Subcutaneous abdominal adipose tissue (tissue), 5 donors: ENCODE results near the gene CSNK1D.
A peak's percentile ranks its signal among the peaks of the same experiment; 100 is the strongest.

Source experiments
- H3K27ac ChIP-seq: one replicate; pipeline ENCODE4 v1.7.0; 2013; ENCODE audit warnings: low read depth, mild to moderate bottlenecking, inconsistent platforms, low read length, moderate library complexity
- H3K27me3 ChIP-seq, 5 donors: one replicate each; pipeline ENCODE4 v1.7.0; 2013; ENCODE audit warnings: low read length in 5 of 5, inconsistent platforms in 1 of 5; ENCODE audit not compliant: control insufficient read depth in 5 of 5, insufficient read depth in 4 of 5
- H3K36me3 ChIP-seq, 5 donors: one replicate each; pipeline ENCODE4 v1.7.0; 2013; ENCODE audit warnings: low read length in 5 of 5; ENCODE audit not compliant: control insufficient read depth in 5 of 5, insufficient read depth in 5 of 5
- H3K4me1 ChIP-seq, 5 donors: one replicate each; pipeline ENCODE4 v1.7.0; 2013; ENCODE audit warnings: low read length in 5 of 5, mild to moderate bottlenecking in 3 of 5, moderate library complexity in 1 of 5; ENCODE audit not compliant: control insufficient read depth in 5 of 5, insufficient read depth in 5 of 5
- H3K4me3 ChIP-seq, 5 donors: one replicate each; pipeline ENCODE4 v1.7.0; 2013; ENCODE audit warnings: low read length in 5 of 5, low read depth in 1 of 5
- H3K9ac ChIP-seq, 5 donors: one replicate each; pipeline ENCODE4 v1.7.0; 2013; ENCODE audit warnings: low read length in 5 of 5, mild to moderate bottlenecking in 4 of 5, moderate library complexity in 3 of 5
- H3K9me3 ChIP-seq, 5 donors: one replicate each; pipeline ENCODE4 v1.7.0; 2013; ENCODE audit warnings: low read length in 5 of 5; ENCODE audit not compliant: control insufficient read depth in 5 of 5
- donor health status: healthy.
- donor health status: healthy.
- donor health status: healthy.
- donor health status: healthy.
- donor health status: healthy.

The CSNK1D gene

DNA sequence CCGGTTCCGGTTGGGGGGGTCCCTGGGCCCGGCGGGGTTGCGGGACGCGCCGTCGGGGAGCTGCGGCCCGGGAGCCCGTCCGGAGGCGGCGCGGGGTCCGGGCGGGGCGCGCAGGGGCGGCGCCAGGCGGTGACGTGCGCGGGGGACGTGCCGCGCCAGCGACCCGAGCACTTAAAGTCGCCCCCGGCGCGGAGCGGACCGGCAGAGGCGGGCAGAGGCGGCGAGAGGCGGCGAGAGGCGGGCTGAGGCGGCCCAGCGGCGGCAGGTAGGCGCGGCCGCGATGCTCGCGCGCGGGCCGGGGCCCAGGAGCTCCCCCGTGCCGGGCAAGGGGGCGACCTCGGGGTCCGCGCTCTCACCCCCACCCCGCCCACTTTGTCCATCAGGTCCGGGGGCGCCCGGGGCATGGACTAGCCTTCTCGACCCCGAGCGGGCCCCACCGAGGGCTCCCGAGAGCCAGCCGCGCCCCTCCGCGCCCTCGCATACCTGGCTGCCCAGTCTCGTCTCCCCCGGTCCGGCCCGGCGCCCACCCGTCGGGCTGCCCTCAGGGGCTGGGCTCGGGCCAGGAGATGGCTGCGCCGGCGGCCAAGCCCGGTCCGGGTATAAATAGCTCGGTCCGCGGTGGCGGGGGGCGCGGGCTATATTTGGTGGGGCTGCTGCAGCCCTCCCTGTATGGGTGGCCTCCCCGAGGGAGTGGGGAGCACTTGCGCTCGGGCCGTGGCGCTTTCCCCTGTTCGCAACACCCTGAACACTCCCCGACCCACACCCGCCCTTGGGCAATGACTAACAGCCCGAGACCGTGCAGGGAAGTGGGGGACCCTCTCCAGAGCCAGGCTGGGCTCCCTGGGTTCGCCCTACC, 44.4 kb downstream of the CSNK1D start, which contains the start of gene SLC16A3:
TSS of gene SLC16A3 (plus strand) at position 201 of the 856 bp plus-strand sequence. CDS start 6,967 bp downstream, outside the sequence.
- Histone ChIP-seq H3K9ac (peak within 1 kb of the TSS in 3 of 5 donors; percentile 52 to 69 (median 58)), H3K4me1 (peaks cover 0 to 57% (median 34%) of the 10 kb centered on the region in 5 donors), H3K4me3 (peak within 1 kb of the TSS in 4 of 5 donors; percentile 27 to 73 (median 71)), H3K9me3 (no peaks in the 10 kb centered on the region), H3K27me3 (peaks cover 0 to 25% (median 6%) of the 10 kb centered on the region in 5 donors), H3K27ac (peak within 1 kb of the TSS; percentile 16), H3K36me3 (no peaks in the 10 kb centered on the region)

DNA sequence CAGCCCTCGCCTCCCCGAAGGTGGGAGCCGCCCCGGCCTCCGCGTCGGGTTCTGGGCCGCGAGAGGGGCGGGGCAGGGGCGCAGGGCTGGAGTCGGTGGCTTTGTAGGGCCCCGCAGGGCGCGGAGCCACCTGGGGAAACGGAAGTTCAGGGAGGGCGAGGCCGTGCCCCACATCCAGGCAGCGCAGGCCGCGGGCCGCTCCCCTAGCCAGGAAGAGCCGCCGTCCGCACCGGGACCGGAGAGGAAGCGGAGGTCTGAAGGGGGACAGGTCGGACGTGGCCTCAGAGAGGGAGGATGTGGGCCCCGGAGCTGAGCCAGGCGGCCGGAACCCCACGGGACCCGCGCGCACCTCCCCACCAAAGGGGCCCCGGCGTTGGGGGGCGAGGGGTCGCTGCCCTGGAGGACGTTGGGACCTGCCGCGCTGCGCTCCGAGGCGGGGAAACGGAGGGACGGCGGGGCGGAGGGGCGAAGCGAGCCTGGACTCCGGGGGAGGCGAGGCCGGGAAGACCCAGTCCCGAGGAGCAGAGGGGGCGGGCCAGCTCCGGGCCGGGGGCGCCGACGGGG, 45.1 kb downstream of the CSNK1D start:
- no peaks in the 10 kb centered on the region for H3K9me3 ChIP-seq
- H3K4me3 ChIP-seq, result peak overlapping the region in 3 of 5 donors; percentile 33 to 62 (median 59)
- peak overlapping the region; percentile 16 for H3K27ac ChIP-seq
- peak overlapping the region in 3 of 5 donors; percentile 45 to 69 (median 52) for H3K9ac ChIP-seq
- no peaks in the 10 kb centered on the region for H3K36me3 ChIP-seq
- peaks cover 0 to 55% (median 34%) of the 10 kb centered on the region in 5 donors for H3K4me1 ChIP-seq
- H3K27me3 ChIP-seq, result peaks cover 0 to 25% (median 6%) of the 10 kb centered on the region in 5 donors

DNA sequence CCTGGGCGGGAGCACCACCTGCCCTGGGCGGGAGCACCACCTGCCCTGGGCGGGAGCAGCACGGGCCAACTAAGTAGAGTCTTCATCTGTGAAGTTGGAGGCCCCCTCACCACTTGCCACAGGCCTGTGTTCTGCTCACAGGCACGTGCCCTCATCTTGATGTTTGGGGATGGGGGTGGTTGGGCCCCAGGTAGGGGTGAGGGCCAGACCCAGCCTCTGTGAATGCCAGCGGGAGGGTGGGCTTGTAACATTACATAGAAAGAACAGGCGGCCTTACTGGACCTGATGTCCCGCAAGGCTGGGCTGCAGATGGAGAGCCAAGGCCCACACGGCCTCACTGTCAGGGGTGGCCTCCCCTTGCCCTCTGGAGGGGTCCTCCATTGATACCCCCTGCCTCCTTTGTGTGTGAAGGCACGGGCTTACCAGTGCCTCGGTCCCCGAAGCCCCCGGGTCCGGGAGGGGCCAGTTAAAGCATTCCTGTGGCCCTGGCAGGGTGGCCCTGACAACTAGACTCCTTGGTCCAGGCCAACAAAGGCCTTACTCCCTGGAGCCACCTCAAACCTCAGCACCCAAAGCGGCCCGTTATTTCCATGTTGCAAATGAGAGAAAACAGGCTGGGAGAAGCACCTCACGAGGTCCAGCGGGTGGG, 45.7 kb downstream of the CSNK1D start:
- Histone ChIP-seq H3K36me3 (no peaks in the 10 kb centered on the region), H3K9me3 (no peaks in the 10 kb centered on the region), H3K4me3 (peak overlapping the region in 3 of 5 donors; percentile 33 to 62 (median 59)), H3K27me3 (peaks cover 0 to 25% (median 6%) of the 10 kb centered on the region in 5 donors), H3K4me1 (peaks cover 0 to 51% (median 30%) of the 10 kb centered on the region in 5 donors), H3K9ac (peak overlapping the region in 2 of 5 donors; percentile 52 to 69), H3K27ac (peak overlapping the region; percentile 16)

DNA sequence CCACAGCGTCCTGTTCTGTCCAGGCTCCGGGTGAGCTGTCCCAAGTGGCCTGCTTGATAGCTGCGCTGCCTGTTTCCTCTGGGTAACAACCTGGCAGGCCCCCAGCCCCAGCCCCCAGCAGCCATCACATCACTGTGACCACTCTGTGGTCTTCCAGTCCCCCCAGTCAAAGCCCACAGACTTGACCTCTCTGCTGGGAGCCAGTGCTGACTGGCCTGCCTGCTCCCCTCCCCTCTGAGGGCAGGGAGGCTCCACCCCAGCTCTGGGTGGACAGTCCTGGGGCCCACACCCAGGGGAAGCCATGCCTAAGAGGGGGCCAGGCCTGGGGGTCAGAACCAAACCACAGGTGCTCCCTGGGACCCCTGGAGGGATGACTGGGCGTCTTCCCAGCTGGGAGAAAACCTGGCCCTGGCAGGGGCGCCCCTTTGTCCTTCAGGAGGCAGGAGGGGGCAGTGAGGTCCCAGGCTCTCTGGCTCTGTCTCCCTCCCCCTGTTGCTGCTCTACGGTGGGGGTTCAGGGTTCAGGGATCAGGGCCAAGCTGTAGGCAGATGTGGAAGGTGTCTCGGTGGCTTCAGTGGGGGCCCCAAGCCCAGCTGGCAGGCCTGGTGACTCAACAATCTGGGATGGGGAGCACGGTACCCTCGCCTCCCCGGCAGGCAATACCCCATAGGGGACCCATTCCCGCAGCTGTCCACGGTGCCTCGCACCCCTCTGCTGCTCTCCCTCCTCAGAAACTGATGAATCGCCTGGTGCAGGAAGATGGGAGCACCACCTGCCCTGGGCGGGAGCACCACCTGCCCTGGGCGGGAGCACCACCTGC, 46.5 kb downstream of the CSNK1D start:
- Histone ChIP-seq H3K9ac (no peak overlapping the region), H3K27me3 (peaks cover 0 to 25% (median 6%) of the 10 kb centered on the region in 5 donors), H3K4me3 (no peak overlapping the region), H3K9me3 (no peaks in the 10 kb centered on the region), H3K36me3 (no peaks in the 10 kb centered on the region), H3K4me1 (peaks cover 0 to 46% (median 25%) of the 10 kb centered on the region in 5 donors), H3K27ac (no peak overlapping the region)

DNA sequence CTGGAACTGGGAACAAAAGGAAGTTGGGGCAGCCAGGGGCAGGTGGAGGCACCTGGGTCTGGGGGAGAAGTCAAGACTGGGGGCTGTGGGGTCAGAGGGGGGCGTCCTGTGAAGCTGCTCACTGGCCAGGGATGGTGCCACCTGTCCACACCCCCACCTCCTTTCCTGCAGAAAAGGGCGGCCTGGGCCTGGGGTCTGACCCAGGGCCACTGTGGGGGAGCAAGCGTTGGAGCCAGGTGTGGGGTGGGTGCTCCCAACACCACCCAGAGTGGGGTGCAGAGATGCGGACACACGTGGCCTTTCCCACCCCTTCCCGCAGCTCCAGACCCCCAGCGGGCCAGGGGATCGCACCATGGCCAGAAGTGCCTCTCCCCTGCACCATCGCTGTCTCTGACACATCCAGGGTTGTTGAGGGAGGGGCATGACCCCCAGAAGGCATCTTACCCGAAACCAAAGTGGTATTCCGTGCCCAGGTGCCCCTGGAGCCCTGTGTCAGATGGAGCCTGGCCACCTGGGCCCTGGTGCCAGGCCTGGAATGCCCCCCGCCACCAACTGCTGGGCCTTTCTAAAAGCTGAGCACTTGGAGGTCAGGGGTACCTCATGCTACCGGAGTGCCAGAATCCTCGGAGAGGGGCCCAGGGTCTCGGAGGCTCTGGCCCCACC, 47.2 kb downstream of the CSNK1D start:
- no peak overlapping the region for H3K27ac ChIP-seq
- peak overlapping the region in 1 of 5 donors; percentile 2 for H3K9ac ChIP-seq

DNA sequence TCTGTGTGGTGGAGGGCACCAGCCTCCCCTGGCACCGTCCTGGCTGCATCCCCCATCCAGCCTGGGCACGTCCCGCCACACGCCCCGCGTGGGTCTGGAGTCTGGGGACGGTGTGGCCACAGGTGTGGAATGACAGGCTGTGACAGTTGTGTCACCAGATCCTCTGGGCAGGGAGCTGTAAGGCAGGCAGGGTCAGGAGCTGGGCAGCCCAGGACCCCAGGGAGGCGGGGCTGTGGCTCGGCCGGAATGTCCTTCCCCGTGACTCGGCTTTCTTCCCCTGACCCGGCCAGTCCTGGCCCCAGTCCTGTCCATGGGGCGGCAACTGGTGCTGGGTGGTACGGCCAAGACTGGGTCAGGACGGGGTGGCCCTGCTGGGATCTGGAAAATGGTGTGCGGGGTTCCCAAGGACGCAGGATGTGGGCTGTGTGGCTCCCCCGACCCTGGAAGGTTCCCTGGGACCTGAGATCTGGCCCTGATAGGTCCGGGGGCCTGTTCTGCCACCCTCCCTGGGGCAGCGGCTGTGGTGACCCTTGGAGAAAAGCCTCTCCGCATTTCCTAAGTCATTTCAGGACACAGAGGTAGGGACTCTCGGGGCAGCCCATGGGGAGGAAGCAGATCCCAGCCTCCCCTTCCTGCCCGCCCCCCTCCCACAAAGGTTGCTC, 48.0 kb downstream of the CSNK1D start:
- Histone ChIP-seq H3K9me3 (no peaks in the 10 kb centered on the region), H3K4me1 (peaks cover 0 to 34% (median 12%) of the 10 kb centered on the region in 5 donors), H3K27ac (no peak overlapping the region), H3K36me3 (no peaks in the 10 kb centered on the region), H3K27me3 (peaks cover 0 to 25% (median 6%) of the 10 kb centered on the region in 5 donors), H3K9ac (no peak overlapping the region), H3K4me3 (no peak overlapping the region)

More for the DNA sequence above, 47.2 kb downstream of the CSNK1D start:
- no peaks in the 10 kb centered on the region for H3K9me3 ChIP-seq
- H3K36me3 ChIP-seq, result no peaks in the 10 kb centered on the region
- no peak overlapping the region for H3K4me3 ChIP-seq
- peaks cover 0 to 39% (median 18%) of the 10 kb centered on the region in 5 donors for H3K4me1 ChIP-seq
- peaks cover 0 to 25% (median 6%) of the 10 kb centered on the region in 5 donors for H3K27me3 ChIP-seq

DNA sequence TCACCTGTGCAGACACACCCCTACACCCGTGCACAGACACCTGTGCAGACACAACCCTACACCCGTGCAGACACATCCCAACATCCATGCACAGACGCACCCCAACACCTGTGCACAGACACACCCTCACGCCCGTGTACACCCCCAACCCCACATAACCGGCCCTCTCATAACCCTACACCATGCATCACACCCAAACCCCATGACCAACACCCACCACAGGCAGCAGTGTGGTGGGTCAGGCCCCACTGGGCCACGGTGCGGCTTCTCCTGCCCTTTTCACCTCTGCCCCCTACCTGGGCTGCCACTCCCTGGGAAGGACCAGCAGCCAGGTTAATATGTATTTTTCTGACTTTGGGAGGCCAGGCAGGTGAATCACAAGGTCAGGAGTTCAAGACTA, 48.8 kb downstream of the CSNK1D start:
- H3K27ac ChIP-seq, result no peak overlapping the region
- no peak overlapping the region for H3K9ac ChIP-seq
- peaks cover 0 to 26% (median 3%) of the 10 kb centered on the region in 5 donors for H3K4me1 ChIP-seq
- no peak overlapping the region for H3K4me3 ChIP-seq
- H3K27me3 ChIP-seq, result peaks cover 0 to 21% (median 6%) of the 10 kb centered on the region in 5 donors
- H3K9me3 ChIP-seq, result no peaks in the 10 kb centered on the region
- H3K36me3 ChIP-seq, result no peaks in the 10 kb centered on the region

DNA sequence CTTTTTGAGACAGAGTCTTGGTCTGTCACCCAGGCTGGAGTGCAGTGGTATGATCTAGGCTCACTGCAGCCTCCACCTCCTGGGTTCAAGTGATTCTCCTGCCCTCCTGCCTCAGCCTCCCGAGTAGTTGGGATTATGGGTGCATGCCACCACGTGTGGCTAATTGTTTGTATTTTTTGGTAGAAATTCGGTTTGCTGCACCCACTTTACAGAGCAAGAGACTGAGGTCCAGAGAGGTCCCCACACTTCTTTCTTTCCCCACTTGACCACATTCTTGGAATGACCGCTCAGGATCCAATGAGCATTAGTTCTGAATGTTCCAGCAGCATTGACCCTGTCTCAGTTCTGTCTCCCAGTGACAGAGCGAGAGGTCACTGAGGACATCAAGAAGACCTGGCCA, 50.0 kb downstream of the CSNK1D start:
- H3K27me3 ChIP-seq, result peaks cover 0 to 18% (median 0%) of the 10 kb centered on the region in 5 donors
- no peak overlapping the region for H3K27ac ChIP-seq
- H3K4me3 ChIP-seq, result no peak overlapping the region
- H3K36me3 ChIP-seq, result no peaks in the 10 kb centered on the region
- H3K9ac ChIP-seq, result no peak overlapping the region
- peaks cover 0 to 20% (median 1%) of the 10 kb centered on the region in 5 donors for H3K4me1 ChIP-seq
- H3K9me3 ChIP-seq, result no peaks in the 10 kb centered on the region
